Myocyte (in vitro differentiated cells): ENCODE data around the gene TPM2. TPM values are rescaled to one million over a fixed set of nuclear protein-coding genes. Genes with fewer than 3 reads are reported as not detected.
"Not testable (repeated sequence)": the region's sequence is repeated elsewhere in the genome, so short reads cannot be mapped to it uniquely, and the experiment has no call there.

Experiments used
- DNase-seq: peaks from one replicate; pipeline ENCODE4 v3.0.0-alpha.2; 2012; ENCODE audit warnings: low read depth
- total RNA-seq: library from RNA; depleted of rRNA; stranded (reverse); fragments of >200 nt; gene quantifications from 2 replicates; pipeline ENCODE4 v1.2.3, GENCODE V29; 2014

The TPM2 gene
- total RNA-seq, 1 donor from 2014 or later, result 13,583 TPM

GRCh38 chr9:35656831-35657545 lies 32.7 kb downstream of the TPM2 start:
- no peak for DNase-seq

DNA sequence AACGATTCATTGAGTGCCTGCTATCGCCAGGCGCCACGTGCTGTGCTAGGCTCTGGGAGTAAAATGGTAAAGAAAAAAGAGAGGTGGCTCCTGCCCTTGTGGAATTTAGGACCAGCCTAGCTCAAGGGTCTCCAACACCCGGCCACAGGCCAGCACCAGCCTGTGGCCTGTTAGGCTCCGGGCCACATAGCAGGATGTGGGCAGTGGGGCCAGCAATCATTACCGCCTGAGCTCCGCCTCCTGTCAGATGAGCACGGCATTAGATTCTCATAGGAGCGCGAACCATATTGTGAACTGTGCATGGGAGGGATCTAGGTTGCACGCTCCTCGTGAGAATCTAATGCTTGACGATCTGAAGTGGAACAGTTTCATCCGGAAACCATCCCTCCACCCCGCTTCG lies 33.4 kb downstream of the TPM2 start:
- DNase-seq, result no peak

- DNase-seq, result no peak
These were observed 36.1 kb downstream of the TPM2 start for GRCh38 chr9:35653611-35654010.

GRCh38 chr9:35652829-35653209 lies 36.9 kb downstream of the TPM2 start:
- DNase-seq, result no peak

GRCh38 chr9:35651956-35652828 lies 37.5 kb downstream of the TPM2 start:
- no peak for DNase-seq

- DNase-seq, result no peak
These were observed 39.2 kb downstream of the TPM2 start, which contains the start of gene SIT1 for GRCh38 chr9:35650341-35651158. Gene SIT1 (minus strand): TSS chr9:35650931. CDS start chr9:35650853, 78 bp downstream.

DNA sequence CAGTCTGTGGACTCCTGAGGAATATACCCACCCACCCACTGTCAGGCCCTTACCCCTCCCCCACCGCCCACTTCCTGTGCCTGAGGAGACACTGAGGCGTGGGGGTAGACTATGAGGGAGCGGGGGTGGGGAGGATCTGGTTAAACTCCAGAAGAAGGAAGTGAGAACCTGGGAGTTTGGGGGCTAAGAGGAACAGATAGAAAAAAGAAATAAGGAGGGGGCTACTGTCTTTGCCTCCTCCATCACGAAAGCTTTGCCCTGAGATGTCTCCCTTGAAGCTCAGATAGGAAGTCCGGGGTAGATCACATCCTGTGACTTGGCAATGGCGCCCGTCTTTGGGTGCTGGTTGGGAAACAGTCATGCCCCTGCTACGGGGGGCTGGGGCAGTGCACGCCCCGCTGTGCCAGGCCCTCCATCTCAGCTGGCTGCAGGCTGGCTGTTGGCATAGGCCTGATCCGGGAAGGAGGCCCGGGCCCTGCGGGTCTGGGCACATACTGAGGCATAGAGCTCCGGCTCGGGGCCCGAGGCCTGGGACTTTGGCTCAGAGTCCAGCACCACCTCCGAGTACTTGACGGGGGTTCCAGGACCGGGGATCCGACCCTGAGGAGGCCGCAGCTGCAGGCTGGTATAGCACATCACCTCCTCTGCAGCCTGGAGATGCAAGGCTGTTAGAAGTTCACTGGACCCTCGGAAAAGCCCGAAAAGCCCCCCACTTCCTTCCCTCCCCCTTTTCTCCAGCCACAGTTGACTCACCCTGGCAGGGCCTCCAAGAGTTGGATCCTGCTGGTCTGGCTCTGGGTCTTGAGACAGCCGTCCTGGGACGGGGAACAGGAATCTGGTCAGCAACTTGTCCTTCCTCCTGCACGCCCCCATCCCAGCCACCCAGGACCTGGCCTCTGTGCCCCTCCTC lies 40.0 kb downstream of the TPM2 start:
- no peak for DNase-seq

- DNase-seq, result peak; percentile 91
These were observed 43.0 kb downstream of the TPM2 start for GRCh38 chr9:35646533-35647265.

DNA sequence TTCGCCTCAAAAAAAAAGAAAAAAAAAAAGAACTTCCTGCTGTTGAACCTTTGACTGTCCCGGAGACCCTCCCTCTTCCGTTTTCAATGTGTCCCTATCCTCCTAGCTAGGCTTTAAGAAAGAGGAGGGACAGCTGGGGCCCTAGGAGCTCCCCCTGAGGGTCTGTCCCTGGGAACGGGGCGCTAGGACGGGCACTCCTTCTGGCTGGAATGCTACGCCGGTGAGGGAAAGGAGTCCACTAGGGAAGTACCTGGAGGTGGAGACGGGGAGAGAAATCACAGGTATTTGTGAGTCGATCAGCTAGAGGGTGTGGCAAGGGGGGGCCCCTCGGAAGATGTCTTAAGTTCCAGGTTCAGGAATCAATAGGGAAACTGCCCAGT lies 43.6 kb downstream of the TPM2 start:
- no peak for DNase-seq

DNA sequence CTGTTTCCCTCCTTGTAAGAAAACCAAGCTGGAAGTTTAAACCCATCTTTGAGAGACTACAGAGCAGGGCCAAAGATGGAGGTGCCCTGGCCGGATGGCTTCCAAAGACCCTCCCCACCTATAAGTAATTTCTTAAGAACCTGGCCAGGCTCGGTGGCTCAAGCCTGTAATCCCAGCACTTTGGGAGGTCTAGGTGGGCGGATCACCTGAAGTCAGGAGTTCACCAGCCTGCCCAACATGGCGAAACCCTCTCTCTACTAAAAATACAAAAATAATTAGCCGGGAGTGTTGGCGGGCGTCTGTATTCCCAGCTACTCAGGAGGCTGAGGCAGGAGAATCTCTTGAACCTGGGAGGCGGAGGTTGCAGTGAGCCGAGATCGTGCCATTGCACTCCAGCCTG lies 44.0 kb downstream of the TPM2 start:
- DNase-seq, result not testable (repeated sequence)

- peak; percentile 50 for DNase-seq
These were observed 46.7 kb downstream of the TPM2 start for GRCh38 chr9:35643046-35643445.

DNA sequence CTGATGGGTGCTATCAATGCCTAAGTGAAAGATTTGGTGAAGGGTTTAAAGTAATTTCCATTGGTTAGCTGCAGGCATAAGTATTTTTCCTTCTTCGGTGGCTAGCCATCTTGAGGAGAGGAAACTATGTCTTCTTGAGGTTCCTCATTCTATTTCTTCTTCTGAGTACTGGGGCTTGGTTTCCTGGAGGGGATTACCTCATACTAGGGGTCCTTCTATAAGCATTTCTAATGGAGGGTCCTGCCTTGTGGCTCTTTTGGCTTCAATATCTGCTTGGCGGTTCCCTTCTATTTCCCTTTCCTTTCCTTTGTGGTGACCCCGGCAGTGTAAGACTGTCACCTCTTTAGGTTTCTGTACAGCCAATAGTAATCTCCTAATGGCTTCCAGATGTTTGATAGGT lies 48.2 kb downstream of the TPM2 start:
- DNase-seq, result not testable (repeated sequence)

GRCh38 chr9:35640431-35640830 lies 49.3 kb downstream of the TPM2 start:
- DNase-seq, result not testable (repeated sequence)

DNA sequence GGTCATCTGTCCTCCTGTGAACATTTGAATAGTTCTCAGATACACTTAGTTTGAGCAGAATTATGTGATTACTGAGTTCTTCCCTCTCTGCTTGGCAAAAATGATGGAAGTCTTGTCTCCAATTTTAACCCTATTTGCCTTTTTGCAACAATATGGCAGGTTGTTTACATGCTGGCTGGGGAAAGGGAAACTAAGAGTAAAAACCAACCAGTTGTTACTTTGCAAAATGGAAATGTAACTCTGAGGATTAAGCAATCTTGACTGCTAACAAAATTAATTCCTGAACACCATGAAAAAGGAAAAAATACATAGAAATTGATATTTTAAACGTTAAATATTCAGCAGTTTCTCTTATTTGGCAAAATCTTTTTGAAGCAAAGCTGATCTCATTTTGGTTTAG lies 50.1 kb downstream of the TPM2 start:
- no peak for DNase-seq

GRCh38 chr9:35639225-35639624 lies 50.5 kb downstream of the TPM2 start:
- not testable (repeated sequence) for DNase-seq

GRCh38 chr9:35638751-35639150 lies 51.0 kb downstream of the TPM2 start:
- DNase-seq, result not testable (repeated sequence)

DNA sequence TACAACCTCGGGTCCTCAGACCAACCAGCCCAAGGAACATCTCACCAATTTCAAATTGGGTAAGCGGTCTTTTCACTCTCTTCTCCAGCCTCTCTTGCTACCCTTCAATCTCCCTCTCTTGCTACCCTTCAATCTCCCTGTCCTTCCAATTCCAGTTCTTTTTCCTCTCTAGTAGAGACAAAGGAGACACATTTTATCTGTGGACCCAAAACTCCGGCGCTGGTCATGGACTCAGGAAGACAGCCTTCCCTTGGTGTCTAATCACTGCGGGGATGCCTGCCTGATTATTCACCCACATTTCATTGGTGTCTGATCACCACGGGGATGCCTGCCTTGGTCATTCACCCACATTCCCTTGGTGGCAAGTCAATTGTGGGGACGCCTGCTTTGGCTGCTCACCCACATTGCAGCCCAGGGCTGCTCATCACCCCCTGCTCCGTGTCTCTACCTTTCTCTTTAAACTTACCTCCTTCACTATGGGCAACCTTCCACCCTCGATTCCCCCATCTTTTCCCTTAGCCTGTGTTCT lies 52.2 kb downstream of the TPM2 start:
- DNase-seq, result not testable (repeated sequence)

DNA sequence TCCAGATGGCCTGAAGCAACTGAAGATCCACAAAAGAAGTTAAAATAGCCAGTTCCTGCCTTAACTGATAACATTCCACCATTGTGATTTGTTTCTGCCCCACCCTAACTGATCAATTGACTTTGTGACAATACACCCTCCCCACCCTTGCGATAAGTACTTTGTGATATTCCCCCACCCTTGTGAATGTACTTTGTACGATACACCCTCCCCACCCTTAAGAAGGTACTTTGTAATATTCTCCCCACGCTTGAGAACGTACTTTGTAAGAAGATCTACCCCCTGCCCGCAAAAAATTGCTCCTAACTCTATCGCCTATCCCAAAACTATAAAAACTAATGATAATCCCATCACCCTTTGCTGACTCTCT lies 52.9 kb downstream of the TPM2 start:
- DNase-seq, result not testable (repeated sequence)

DNA sequence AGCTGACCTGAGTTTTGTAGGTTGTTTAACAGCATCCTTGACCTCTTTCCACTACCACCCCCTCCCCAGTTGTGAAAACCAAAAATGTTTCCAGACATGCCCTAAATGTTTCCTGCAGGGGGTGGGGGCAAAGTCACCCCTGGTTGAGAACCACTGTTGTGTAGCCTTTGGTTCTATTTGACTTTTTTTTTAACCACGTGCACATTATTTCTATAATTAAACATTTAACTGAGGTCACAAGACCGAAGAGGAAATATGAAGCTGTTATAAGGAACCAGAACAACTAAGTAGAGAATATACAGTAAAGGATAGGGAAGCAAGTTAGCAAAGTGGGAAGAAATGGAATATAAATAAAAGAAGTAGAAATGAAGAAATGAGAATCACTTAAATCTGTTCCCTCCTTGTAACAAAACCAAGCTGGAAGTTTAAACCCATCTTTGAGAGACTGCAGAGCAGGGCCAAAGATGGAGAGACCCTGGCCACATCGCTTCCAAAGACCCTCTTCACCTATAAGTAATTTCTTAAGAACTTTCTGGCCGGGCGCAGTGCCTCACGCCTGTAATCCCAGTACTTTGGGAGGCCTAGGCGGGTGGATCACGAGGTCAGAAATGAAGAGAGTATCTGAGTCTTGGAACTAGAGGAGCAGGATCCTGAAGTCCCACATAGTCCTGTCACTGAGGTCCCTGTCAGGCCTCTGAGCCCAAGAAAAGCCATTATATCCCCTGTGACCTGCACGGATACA lies 53.4 kb downstream of the TPM2 start:
- no peak for DNase-seq
